ENCODE data around the gene RAB18.

Gene RAB18

GRCh38 chr10:27494116-27494805, 9.8 kb upstream of the RAB18 start:
- H3K4me1 ChIP-seq (ENCODE audit: control insufficient read depth, low read length), result no peaks in the 10 kb centered on the region
- peaks cover 5% of the 10 kb centered on the region for H3K27me3 ChIP-seq (ENCODE audit: control insufficient read depth, low read length)
- H3F3A ChIP-seq (ENCODE audit: control insufficient read depth, insufficient read depth), result no peaks in the 10 kb centered on the region
- no peak overlapping the region for H3K4me3 ChIP-seq (ENCODE audit: low read length)
- no peak overlapping the region for H3K4me2 ChIP-seq (ENCODE audit: low read length)
- H3K79me2 ChIP-seq (ENCODE audit: control insufficient read depth, low read length), result no peaks in the 10 kb centered on the region
- TF ChIP-seq CTCF (IDR thresholded peaks at IDR 0.05; ENCODE audit: low read depth, low read length, poor library complexity, severe bottlenecking) (no peak), EZH2phosphoT487 (IDR thresholded peaks at IDR 0.05; ENCODE audit: borderline replicate concordance, low read length) (no peak)
- no peaks in the 10 kb centered on the region for H3K36me3 ChIP-seq (ENCODE audit: control insufficient read depth, low read length)
- no peaks in the 10 kb centered on the region for H4K20me1 ChIP-seq (ENCODE audit: control insufficient read depth, insufficient read depth, low read depth, low read length)
- H3K27ac ChIP-seq (ENCODE audit: low read depth, low read length), result no peak overlapping the region
- H3K9me2 ChIP-seq (replicated peaks; ENCODE audit: control insufficient read depth, low read length), result no peaks in the 10 kb centered on the region
- peaks cover 16% of the 10 kb centered on the region; the same call in 1 of the 2 replicates for H3K9me3 ChIP-seq (ENCODE audit: control insufficient read depth, insufficient read depth, low read length)

GRCh38 chr10:27496137-27496536, 8.0 kb upstream of the RAB18 start:
- Histone ChIP-seq H3K36me3 (ENCODE audit: control insufficient read depth, low read length) (no peaks in the 10 kb centered on the region), H3F3A (ENCODE audit: control insufficient read depth, insufficient read depth) (no peaks in the 10 kb centered on the region), H3K9me3 (ENCODE audit: control insufficient read depth, insufficient read depth, low read length) (peaks cover 10% of the 10 kb centered on the region; the same call in 1 of the 2 replicates), H3K4me2 (ENCODE audit: low read length) (no peak overlapping the region), H3K4me1 (ENCODE audit: control insufficient read depth, low read length) (no peaks in the 10 kb centered on the region), H3K79me2 (ENCODE audit: control insufficient read depth, low read length) (no peaks in the 10 kb centered on the region), H3K27ac (ENCODE audit: low read depth, low read length) (no peak overlapping the region), H3K27me3 (ENCODE audit: control insufficient read depth, low read length) (peaks cover 5% of the 10 kb centered on the region), H4K20me1 (ENCODE audit: control insufficient read depth, insufficient read depth, low read depth, low read length) (no peaks in the 10 kb centered on the region), H3K9me2 (replicated peaks; ENCODE audit: control insufficient read depth, low read length) (no peaks in the 10 kb centered on the region), H3K4me3 (ENCODE audit: low read length) (no peak overlapping the region)
- no peak for TF ChIP-seq CTCF (IDR thresholded peaks at IDR 0.05; ENCODE audit: low read depth, low read length, poor library complexity, severe bottlenecking)
- TF ChIP-seq EZH2phosphoT487 (IDR thresholded peaks at IDR 0.05; ENCODE audit: borderline replicate concordance, low read length), result no peak

- H3K27me3 ChIP-seq (ENCODE audit: control insufficient read depth, low read length), result peaks cover 2% of the 10 kb centered on the region
- TF ChIP-seq EZH2phosphoT487 (IDR thresholded peaks at IDR 0.05; ENCODE audit: borderline replicate concordance, low read length) (no peak), CTCF (IDR thresholded peaks at IDR 0.05; ENCODE audit: low read depth, low read length, poor library complexity, severe bottlenecking) (no peak)
These were observed 4.0 kb upstream of the RAB18 start for GRCh38 chr10:27500096-27500495.

More at GRCh38 chr10:27500096-27500495, 4.0 kb upstream of the RAB18 start:
- Histone ChIP-seq H3K9me3 (ENCODE audit: control insufficient read depth, insufficient read depth, low read length) (peaks cover 2% of the 10 kb centered on the region; the same call in 1 of the 2 replicates), H3K79me2 (ENCODE audit: control insufficient read depth, low read length) (peaks cover 10% of the 10 kb centered on the region), H3K4me3 (ENCODE audit: low read length) (no peak overlapping the region), H3K36me3 (ENCODE audit: control insufficient read depth, low read length) (no peaks in the 10 kb centered on the region; the same call in 1 of the 2 replicates), H3F3A (ENCODE audit: control insufficient read depth, insufficient read depth) (no peaks in the 10 kb centered on the region), H3K9me2 (replicated peaks; ENCODE audit: control insufficient read depth, low read length) (no peaks in the 10 kb centered on the region), H3K4me2 (ENCODE audit: low read length) (no peak overlapping the region), H3K4me1 (ENCODE audit: control insufficient read depth, low read length) (peaks cover 7% of the 10 kb centered on the region), H3K27ac (ENCODE audit: low read depth, low read length) (no peak overlapping the region), H4K20me1 (ENCODE audit: control insufficient read depth, insufficient read depth, low read depth, low read length) (no peaks in the 10 kb centered on the region)
